ENCODE results near the gene CLMP.

Gene CLMP

DNA sequence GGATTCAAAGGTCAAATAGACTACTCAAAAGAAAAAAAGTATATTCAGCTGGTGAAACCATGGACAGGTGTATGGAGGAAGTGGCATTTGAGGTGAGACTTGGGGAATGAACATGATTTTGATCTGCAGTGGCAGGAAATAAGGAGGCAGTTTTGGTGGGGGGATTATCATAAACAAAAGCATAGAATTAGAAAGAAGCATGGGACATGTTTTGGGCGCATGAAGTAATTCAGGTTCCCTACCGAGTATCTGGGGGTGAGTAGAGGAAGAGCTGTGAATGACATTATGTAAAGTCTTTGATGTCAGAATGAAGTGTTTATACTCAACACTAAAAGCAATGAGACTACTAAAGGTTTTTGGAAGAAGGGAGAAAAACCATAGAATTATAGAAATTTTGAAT, 3.1 kb downstream of the CLMP start:
- no peak for DNase-seq (ENCODE audit: low read depth in 3 of 3, low spot score in 1 of 3)

DNA sequence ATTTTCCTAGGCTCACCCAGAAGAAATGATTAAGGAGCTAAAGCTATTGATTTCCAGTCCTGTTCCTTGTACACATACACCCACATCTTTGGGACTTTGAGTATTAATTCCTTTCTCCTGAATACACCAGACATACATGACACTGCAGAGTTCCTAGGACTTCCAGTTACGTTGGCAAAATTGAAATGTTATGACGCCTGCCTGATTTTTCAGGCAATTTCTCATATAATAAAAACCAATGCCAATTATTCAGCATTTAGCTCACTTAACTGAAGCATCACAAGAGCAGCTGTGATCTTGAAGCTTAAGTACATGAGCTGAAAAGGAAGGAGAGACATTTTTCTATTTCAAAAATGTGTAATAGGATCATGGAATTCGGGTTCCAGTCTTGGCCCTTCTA, 4.5 kb downstream of the CLMP start:
- DNase-seq (ENCODE audit: low read depth in 3 of 3, low spot score in 1 of 3): no peak

DNA sequence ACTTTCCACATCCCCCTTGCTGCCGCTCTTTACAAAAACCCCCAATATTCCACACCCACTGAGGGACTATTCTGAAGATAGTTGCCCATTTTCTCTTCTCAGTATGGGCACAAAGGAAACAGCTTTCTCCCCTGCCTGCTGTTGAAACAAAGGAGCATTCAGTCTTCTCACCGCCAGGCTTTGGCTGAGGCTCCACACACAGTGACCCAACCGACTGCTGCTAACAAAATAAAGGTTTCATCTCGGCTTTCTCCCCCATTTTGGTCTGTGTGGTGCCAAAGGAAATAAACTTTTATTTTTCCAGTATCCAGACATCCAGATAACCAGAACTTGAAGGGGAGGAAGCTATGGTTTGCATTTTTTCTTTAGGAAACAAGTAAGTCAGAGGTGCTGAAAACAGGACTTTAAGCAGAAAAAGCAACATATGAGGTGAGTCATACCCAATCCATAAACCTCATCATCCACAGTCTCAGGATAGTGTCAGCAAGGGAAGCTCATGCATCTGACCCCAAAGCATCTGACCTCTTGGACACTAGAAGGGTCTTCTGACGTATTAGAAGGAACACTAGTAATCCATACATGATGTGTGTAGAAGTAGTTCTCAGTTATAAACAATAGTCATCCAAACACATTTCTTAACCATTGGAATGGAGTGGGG, 6.4 kb downstream of the CLMP start:
- DNase-seq (ENCODE audit: low read depth in 3 of 3, low spot score in 1 of 3): no peak

DNA sequence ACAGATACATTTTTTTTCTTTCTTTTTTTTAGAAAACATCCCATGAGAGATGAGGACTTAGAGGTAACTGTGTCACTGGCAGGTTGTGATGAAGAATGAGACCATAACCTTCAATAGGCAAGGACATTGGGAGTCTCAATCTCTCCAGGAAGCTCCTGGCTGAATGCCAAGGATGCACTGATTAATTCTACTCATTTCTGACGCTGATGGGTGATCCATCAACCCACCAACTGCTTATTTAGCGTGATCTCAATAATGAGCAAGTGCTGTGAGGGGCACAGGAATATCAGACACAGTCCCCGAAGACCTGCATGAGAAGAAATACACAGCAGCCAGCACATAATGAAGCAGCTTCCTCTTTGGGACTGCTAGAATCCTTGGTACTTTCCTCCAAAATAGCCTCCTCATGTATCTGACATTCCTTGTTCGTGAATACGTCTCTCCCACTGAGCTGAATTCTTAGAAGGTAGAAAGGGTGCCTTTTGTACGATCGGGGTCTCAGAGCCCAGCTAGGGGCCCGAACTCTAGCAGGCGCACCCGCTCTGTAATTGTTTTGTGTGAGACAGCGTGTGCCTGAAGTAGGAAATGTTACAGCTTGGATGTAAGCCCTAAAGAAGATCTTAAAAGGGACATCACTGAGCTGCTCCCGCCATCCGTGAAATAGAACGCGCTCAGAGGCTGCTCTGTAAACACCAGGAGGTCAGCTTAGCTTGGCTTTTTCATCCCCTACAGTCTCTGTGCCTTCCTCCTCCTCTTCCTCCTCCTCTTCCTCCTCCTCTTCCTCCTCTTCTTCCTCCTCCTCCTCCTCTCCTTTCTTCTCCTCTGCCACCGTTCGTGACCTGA, 7.2 kb downstream of the CLMP start:
- DNase-seq (ENCODE audit: low read depth in 3 of 3, low spot score in 1 of 3): no peak

DNA sequence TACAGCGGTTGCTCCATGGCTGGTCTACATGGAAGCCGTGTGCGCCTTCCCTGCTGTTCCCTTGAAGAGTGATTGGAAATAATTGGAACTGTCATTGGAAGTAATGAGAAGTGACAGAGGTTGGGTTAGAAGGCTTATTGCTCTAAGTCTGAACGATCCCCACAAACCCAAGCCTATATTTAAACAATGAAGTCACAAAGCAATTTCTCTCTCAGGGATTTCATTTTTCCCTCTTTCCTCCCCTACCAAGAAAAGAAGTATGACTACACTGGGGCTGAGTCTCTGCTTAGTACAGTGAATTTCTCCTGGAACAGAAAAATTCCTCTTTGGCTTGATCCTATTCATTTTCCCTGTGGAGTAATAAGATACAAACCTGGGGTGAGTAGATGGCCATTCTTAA, 7.8 kb downstream of the CLMP start:
- DNase-seq (ENCODE audit: low read depth in 3 of 3, low spot score in 1 of 3): no peak

DNA sequence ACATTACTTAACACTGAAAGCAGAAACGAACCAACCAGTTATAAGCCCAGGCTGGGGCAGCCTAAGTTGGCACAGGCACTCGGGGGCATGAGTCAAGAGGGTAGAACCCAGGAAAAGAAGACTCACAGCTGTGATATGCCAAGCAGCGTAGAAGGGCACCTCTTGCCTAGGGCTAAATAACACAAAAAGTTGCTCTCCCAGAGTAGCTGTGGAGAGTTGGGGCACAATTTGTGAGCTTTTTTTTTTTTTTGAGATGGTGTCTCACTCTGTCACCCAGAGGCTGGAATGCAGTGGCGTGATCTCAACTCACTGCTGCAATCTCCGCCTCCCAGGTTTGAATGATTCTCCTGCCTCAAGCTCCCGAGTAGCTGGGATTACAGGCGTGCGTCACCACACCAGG, 8.8 kb downstream of the CLMP start:
- DNase-seq (ENCODE audit: low read depth in 3 of 3, low spot score in 1 of 3): no peak

DNA sequence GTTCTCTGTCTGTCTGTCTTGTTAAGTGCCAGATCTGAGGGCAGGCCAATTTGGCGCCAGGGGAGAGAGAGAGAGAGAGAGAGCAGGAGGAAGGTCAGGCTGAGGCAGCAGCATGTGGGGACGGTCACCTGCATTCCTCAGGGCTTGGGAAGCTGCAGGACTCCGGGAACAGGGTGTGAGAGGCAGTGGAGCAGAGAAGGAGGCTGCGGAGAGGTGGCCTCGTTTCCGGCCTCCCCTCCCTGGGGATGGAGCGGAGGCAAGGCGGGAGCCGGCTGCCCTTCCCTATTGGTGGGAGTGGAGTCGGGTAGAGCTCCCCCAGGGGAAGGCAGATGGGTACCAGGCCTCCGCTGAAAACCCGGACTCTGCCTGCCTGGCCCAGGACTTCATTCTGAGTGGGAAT, 9.7 kb downstream of the CLMP start:
- DNase-seq (ENCODE audit: low read depth in 3 of 3, low spot score in 1 of 3): no peak

DNA sequence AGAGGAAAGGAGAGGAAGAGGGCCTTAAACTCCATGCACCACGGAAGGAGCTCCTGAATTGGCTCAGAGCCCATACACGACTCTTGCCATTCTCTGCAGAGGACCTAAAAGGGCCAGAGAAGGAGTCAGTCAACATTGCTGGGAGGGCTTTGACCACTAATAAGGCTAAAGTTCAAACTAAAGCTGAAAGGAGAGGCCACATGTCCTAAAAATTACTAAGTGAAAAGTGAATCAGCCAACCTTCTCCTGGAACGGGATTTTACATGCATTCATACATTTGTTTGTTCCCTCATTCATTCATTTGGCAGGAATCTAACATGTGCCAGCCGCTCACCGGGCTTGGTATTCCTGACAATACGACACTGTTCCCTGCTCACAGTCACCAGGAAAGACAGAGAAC, 10.5 kb downstream of the CLMP start:
- DNase-seq (ENCODE audit: low read depth in 3 of 3, low spot score in 1 of 3): no peak

DNA sequence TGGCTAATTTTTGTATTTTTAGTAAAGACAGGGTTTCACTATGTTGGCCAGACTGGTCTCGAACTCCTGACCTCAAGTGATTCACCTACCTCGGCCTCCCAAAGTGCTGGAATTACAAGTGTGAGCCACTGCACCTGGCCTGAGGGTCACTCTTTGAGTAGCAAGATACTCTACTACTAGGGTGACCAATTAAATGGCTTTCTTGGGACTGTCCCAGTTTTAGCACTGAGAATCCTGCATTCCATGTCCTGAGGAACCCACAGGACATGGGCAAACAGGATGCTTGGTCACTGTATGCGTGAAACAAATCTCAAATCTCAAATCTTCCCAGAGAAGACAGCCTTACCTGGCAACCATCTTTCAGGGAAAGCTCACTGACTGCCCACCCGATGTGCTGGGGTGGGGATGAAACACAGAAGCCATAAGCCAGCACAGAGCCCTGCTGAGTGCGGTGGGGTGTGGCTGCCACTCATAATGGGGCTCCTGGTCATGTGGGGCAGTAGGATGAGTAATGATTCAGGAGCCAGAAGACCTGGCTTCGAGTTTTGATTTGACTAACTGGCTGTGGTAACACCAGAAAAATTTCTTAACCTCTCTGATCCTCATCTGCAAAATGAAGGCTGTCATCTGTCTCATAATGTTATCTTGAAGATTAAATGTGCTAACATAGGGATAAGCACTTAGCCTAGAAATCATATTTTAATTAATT, 11.5 kb downstream of the CLMP start:
- no peak for DNase-seq (ENCODE audit: low read depth in 3 of 3, low spot score in 1 of 3)

DNA sequence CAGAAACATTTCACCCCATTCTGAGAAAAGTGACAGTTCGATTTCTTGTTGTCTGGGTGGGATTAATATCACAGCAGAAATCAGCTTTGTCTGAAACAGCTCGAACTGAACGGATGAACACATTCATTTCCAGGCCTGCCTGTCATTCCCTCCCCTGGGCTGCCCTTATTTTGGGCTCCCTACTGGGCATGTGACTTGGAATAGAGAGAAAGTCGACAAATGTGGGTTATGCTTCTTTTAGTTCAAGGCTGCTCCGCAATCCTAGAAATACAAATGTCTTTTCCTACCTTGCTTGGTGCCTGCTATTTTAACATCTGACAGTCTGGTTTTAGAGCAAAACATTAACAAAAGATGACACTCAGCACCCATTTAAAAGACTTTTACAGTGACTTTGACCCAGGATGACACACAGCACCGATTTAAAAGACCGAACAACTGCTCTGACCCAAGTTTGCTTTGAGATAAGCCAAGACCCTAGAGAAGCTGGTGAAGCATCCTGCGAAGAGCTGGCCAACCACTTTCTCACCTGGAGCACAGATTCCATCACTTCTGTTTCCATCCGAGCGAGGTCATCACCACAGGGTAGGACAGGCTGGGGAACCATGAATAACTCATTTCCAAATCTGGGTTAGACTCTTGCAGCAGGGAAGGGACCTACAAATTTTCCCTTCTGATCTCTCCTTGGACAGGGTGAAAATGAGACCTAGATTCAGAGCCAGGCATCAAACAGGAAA, 13.1 kb downstream of the CLMP start:
- DNase-seq (ENCODE audit: low read depth in 3 of 3, low spot score in 1 of 3): no peak

DNA sequence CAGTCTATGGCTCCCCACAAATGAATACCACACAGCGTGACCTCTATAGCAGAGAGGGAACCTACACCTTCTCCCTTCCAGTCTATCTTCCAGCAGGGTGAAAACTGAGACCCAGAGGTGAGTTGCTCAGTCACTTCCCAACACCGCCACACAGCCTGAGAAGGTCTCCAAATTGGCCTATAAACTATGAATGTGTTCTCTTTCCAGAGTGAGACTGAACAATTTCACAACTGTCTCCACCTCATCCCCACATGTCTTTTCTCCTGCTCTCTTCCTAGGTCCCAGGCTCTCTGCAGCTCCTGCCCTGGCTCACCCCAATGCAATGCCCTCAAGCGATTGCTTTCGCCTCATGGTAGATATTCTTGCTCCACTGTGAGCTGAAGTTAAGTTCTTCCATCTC, 14.0 kb downstream of the CLMP start:
- no peak for DNase-seq (ENCODE audit: low read depth in 3 of 3, low spot score in 1 of 3)

DNA sequence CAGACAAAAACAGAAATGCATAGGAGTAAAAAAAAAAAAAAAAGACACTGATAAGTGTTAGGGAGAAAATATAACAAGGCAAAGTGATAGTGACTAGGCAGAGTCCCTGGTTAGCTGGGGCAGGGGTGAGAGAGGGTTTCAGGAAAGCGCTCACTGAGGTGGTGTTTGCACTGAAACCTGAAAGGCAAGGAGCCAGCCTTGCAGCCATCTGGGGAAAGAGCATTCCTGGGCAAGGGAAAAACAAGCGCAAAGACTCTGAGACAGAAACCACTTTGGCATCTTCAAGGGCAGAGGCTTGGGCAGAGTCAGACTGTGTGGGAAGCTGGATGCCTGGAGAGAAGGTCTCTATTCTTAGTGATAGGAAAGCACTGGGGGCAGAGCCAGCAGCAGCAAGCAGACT, 14.5 kb downstream of the CLMP start:
- no peak for DNase-seq (ENCODE audit: low read depth in 3 of 3, low spot score in 1 of 3)

DNA sequence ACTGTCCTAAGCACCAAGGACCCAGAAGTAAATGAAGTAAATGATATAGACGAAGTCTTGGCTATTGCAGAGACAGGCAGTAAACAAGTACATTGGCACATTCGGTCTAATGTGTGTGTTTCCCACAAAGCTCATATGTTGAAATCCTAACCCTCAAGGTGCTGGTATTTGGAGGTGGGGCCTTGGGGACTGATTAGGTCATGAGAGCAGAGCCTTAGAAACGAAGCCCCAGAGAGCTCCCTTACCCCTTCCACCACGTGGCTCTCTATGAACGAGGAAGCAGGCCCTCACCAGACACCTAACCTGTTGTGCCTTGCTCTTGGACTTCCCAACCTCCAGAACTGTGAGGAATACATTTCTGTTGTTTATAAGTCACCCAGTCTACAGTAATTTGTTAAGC, 14.9 kb downstream of the CLMP start:
- DNase-seq (ENCODE audit: low read depth in 3 of 3, low spot score in 1 of 3): no peak

DNA sequence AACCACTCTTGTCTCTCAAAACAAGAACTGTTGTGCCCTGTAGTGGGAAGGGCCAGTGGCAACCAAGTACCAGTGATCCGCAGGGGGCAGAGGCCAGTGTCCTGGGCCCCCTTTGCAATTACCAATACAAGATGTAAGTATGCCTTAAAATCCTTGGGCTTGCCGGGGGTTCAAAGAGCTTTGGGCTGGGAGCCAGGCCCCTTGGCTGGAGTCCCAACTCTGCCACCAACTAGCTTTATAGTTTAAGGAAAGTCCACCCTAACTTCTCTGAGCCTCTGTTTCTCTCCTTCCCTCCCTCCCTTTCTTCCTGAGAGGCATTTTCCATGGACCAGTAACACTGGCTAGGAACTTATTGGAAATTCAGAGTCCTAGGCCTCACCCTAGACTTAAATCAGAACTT, 15.5 kb downstream of the CLMP start:
- DNase-seq (ENCODE audit: low read depth in 3 of 3, low spot score in 1 of 3): no peak

DNA sequence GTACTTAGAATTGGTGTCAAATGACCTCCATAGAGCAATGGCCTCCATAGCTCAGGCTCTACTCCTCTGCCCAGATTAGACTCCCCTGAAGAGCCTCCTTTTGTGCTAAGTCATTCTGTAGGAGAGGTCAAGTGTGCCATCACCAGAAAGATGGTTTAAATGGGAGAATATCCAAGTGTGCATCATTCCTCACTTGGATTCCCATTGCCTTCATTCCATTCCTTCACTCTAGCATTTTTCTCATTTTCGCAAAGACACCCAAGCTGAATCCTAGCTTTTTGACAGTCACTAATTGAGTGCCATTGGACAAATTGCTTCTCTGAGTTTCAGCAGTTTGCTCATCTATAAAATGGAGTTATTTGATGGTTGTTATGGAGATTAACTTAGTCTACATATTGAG, 16.9 kb downstream of the CLMP start:
- DNase-seq (ENCODE audit: low read depth in 3 of 3, low spot score in 1 of 3): no peak

DNA sequence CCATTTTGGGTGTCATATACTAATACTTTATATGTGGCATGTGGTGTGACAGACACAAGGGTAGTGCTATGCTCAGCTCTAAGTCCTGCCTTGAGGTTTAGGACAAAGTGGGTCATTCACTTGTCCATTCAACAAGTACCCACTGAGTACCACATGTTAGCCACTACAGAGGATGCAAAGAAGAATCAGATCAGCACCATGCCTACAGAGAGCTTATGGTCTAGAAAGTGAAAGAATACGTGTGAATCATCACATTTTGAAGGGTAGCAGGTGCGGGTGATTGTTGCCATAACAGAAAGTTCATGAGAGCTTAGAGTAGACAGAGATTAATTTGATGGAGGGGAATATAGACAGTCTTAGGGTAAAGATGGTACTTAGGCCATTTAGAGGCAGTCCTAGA, 18.3 kb downstream of the CLMP start:
- no peak for DNase-seq (ENCODE audit: low read depth in 3 of 3, low spot score in 1 of 3)

DNA sequence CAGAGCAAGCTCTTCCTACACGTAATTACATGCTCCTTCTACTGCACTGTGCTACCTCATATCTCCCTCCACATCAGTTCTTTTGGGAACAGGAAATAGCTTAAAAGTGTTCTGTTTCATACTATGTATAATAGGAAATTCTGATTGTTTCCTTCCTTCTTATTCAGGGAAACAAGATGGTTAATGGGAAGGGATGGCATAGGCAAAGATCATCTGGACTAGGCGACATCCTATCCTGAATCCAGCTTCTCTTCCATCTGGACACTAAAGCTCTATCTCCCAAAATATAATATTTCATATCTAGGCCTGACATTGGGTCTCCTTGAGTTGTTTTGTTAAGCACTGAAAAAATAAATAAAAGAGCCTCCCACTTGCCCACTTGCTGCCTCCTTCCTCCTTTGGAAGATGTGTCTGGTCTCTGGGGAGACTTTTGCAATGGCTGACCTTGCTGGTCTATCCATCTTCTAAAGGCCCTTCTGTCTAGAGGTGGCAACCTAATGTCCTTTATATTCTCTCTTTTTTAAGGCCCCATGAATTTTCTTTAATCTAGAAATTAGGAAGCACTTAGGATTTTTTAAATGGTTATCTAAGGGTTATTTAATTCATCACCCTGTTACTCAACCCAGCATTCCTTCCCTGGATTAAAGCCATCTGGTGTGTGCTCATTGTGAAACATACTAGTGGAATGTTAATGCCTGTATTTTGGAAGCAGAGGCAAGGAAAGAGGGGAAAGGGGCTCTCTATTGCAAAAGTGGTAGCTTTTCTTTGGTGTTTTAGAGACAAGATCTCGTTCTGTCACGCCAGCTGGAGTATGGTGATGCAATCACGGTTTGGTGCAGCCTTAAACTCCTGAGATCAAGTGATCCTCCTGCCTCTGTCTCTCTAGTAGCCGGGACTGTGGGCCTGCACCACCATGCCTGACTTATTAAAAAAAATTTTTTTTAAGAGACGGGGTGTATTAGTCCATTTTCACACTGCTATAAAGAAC, 20.6 kb downstream of the CLMP start:
- DNase-seq (ENCODE audit: low read depth in 3 of 3, low spot score in 1 of 3): no peak

DNA sequence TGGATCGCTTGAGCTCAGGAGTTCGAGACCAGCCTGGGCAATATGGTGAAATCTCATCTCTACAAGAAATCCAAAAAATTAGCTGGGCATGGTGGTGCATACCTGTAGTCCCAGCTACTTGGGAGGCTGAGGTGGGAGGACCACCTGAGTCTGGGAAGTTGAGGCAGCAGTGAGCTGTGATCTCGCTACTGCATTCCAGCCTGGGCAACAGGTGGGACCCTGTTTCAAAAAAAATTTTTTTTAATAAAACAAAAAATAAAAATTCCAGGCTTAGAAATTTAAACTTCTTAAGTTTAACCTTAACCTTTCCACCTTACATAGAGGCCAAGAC, 21.2 kb downstream of the CLMP start:
- no peak for DNase-seq (ENCODE audit: low read depth in 3 of 3, low spot score in 1 of 3)

DNA sequence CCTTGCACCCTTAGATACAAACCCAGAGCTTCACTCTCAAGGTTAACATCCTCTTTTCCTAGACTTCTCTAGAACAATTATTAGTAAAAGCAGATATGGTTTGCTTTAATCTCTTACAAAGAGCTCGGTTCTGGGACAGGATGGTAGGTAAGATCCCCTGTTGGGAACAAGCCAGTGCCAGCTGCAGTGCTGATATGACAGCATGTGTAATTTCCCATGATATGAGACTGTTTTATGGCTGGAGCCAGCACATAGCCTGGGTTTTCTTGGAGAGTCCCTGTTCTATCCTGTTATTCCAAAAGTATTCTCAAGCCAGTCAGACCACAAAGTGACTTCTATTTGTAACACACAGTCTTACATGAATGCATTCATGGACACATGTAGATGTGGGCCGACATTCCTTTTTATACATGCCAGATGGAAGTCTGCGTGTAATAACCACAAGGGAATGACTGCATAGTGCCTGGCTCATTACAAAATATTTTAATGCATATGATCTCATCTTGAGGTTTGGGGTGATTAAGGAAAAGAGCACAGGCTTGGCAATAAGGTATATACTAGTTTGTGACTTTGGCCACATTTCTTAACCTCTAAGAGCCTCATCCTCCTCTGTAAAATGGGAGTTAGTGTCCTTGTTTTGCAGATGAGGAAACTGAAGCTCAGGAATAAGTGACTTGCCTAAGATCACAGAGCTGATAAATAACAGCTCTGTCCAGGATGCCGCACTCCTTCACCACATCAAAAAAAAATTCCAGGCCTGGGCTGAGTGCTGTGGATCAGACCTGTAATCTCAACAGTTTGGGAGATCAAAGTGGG, 21.8 kb downstream of the CLMP start:
- no peak for DNase-seq (ENCODE audit: low read depth in 3 of 3, low spot score in 1 of 3)

DNA sequence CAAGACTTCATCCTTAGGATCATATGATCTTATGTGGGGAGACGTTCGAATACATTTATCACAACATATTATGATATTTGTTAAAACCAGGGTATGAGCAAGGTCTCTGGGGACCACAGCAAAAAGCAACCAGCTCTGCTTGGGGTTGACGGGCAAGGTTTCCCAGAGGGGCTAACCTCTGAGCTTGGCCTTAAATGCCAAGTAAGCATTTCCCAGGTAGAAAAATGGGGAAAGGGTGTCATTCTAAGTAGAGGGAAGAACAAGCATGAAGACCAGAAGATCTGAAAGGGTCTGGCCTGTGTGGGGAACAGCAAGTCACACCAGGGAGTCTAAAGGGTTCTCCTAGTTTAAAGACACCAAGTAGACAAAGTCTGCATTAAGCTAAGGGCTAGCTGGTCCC, 24.1 kb downstream of the CLMP start:
- no peak for DNase-seq (ENCODE audit: low read depth in 3 of 3, low spot score in 1 of 3)

Data from stimulated activated CD4-positive, alpha-beta T cell treated with anti-CD3 and anti-CD28 coated beads, TNF-alpha, amount 100 ng/mL, for 1 hour (primary cell).